Measurements from ENCODE around the gene JPH2.

Gene JPH2

DNA sequence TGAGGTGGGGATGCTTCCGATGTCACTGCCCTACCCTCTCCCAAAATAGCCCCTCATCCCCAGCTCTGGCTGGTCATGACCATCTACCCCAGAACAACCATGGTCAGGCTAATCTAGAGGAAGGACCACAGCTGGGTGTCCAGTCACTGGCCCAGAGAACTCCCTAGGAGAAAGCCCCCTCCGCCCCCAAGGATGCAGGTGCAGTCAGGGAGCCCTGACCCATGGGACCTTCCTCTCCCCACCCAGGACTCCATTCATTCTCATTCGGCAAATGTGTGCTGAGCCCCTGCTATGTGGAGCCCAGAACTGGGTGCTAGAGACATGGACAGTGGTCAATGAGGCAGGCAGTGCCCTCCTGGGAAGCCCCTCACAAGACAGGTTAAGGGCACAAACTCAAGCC is 60.5 kb downstream of the JPH2 start:
- DNase-seq (ENCODE audit: low read depth in 1 of 2, low spot score in 1 of 2), result no peak

- no peak for DNase-seq (ENCODE audit: low read depth in 1 of 2, low spot score in 1 of 2)
Observed at GRCh38 chr20:44125332-44126127, 61.5 kb downstream of the JPH2 start.

- no peak for DNase-seq (ENCODE audit: low read depth in 1 of 2, low spot score in 1 of 2)
Observed at GRCh38 chr20:44123874-44124535, 63.0 kb downstream of the JPH2 start.

GRCh38 chr20:44123251-44123650 is 63.7 kb downstream of the JPH2 start:
- no peak for DNase-seq (ENCODE audit: low read depth in 1 of 2, low spot score in 1 of 2)

DNA sequence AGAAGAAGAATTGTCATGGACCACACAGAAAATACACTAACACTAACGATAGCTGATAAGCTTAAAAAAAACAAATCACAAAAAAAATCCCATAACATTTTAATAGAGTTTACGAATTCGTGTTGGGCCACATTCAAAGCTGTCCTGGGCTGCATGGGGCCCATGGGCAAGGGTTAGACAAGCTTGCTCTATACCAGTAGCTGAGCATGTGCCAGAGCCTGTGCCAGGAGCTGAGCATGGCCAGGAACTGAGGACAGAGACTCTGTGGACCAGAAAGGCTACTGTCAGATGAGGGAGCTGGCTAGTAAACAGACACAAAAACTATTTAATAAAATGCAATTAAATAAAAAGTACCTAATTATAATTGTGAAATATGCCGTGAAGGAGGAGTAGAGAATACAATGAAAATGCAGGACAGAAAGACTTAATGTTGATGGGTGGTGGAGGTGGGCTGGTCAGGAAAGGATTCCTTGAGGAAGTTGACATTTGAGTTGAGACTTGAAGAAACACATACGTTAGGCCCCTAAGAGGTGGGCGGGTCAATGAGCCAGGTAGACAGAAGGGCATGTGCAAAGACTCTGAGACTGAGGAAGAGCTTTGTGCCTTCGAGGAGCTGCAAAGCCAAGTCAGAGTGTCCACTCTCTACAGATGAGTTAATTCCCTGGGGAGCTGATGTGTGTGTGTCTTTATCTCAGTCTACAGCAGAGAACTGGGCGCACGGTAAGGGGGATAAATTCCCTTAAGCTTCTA is 66.1 kb downstream of the JPH2 start:
- no peak for DNase-seq (ENCODE audit: low read depth in 1 of 2, low spot score in 1 of 2)

GRCh38 chr20:44118185-44119033 is 68.6 kb downstream of the JPH2 start:
- no peak for DNase-seq (ENCODE audit: low read depth in 1 of 2, low spot score in 1 of 2)

DNA sequence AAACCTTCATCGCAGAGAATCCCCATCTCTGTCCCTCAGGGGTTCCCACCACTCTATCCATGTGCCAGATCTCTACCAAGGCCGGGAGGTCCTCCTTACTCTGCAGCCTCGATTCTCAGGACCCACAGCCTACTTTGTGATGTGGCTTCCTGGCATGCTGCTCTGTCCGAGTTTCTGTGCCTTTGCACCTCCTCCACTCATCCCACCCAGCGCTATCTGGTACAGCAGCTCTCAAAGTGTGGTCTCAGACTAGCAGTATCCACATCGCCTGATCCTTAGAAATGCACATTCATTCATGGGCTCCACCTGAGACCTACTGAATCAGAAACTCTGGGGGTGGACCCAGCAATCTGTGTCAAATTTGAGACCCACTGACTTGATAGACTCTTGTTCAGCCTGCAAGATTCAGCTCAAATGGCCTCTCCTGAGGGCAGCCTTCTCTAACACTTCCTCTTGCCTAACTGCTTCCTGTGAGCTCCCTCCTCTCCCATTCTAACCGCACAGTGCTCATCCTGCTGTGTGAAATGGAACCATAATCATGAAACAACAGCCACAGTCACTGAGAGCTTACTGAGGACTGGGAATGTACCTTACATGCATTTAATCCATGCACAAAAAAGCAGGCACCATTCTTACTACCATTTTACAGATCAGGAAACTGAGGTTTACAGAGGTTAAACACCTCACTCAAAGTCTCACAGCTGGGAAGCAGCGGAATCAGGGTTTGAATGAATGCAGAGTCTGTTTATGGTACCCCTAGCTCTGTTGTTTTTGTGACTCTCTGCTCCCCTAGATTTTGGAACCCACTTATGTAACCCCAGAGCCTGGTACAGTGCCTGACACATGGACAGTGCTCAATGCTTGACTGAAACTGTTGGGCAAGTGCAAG is 69.4 kb downstream of the JPH2 start:
- no peak for DNase-seq (ENCODE audit: low read depth in 1 of 2, low spot score in 1 of 2)

DNA sequence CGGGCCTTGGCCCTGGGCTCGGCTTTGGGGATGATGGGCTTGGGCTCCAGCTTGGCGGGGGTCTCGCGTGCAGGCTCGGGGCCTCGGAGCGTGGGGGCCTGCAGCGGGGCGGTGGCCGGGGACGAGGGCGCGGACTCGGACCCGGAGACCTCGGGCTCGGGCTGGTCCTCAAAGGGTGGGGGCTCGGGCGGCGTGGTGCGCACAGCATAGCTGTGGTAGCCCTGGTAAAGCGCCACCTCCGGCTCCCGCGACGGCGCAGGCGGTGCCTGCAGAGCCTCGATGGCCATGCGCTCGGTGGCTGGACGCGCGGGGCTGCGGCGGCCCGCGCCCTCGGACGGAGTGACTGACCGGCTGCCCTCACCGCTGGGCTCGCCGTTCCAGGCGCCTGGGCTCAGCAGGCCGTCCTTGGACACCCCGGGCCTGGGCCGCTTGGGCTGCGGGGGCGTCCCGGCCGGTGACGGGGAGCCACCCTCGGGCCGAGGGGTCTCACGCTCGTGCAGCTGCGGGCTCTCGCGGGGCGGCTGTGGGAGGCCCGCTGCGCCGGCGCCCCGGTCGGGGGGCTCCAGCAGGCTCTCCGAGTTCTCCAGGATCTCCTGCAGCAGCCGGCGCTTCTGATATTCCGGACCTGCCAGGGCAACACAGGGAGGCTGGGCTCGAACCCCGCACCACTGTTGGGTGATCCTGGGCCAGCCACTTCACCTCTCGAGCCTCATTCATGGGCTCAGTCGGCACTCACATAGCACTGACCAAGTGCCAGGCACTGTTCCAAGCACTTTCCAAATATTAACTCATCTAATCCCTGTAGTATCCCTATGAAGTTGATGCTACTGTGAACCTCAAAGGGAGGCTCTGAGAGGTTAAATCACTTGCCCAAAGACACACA is 71.0 kb downstream of the JPH2 start:
- no peak for DNase-seq (ENCODE audit: low read depth in 1 of 2, low spot score in 1 of 2)

DNA sequence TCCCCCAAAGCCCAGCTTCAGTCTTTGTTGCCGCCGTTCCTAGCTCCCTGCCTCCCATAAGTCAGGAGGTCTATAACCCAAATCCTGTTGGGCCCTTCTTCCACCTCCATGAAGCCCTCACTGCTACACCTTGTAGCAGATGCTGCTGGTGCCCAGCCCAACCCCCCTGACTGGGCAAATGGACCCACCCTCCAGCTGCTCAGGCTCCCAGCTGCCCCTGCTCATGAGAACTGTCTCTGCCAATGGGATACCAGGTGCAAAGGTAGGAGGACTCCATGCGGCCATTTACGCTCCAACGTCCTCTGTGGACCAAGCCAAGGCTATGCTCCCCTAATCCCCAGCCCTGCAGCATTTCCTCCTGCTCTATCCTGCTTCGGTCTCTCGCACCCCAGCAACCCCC is 71.8 kb downstream of the JPH2 start:
- no peak for DNase-seq (ENCODE audit: low read depth in 1 of 2, low spot score in 1 of 2)

DNA sequence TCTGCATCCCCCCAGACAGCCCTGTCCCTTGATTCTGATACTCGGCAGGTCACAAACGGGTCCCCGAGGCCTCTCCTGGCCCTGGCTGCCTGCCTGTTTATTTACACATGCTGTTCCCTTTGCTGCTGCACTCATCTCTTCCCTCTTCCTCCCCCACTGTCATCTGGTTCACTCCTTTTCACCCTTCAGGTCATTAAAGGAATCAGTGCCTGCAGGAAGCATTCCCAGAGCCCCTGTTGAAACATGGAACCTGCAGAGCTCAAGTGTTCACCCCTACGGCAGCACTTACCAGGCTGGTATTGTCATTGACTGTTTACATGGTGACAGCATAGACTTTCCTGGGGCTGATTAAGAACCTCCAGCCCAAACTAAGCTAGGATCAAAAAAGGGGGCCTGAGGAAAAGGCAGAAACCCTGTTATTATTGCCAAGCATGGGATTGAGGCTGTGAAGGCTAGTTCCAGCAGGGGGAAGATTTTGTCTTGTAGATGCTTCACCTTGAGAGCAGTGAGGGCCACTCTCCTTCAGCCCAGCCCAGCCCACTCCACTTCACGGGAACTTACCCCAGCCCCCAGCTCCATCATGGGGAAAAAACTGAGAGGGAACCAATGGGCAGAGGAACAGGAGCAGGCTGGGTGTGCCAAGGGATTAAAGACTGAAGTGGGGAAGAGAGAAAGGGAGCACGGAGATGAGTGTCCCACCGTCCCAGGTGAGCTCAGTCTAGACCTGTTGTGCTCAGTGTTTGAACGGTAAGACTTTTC is 73.2 kb downstream of the JPH2 start:
- no peak for DNase-seq (ENCODE audit: low read depth in 1 of 2, low spot score in 1 of 2)

- no peak for DNase-seq (ENCODE audit: low read depth in 1 of 2, low spot score in 1 of 2)
Observed at GRCh38 chr20:44112889-44113617, 73.9 kb downstream of the JPH2 start.

DNA sequence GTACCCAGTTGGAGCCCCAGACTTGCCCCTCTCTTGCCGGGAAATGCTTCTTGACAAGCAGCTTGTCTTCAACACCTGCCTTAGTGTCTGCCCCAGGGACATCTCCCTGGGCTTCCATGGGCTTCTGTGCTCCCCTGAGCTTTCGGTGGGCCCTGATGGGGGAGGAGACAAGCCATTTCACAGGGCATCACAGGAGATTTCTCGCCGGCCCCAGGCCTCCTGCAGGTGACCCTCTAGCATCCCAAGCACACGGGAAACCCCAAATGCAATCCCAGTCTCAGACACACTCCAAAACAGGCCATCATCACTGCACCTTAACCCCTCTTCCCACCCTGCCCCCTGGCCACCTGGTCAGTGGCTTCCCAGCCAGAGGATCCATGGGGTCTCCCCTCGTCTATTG is 74.5 kb downstream of the JPH2 start:
- no peak for DNase-seq (ENCODE audit: low read depth in 1 of 2, low spot score in 1 of 2)

- DNase-seq (ENCODE audit: low read depth in 1 of 2, low spot score in 1 of 2), result no peak
Observed at GRCh38 chr20:44111712-44112335, 75.2 kb downstream of the JPH2 start.

GRCh38 chr20:44110816-44111568 is 76.0 kb downstream of the JPH2 start:
- DNase-seq (ENCODE audit: low read depth in 1 of 2, low spot score in 1 of 2), result no peak

DNA sequence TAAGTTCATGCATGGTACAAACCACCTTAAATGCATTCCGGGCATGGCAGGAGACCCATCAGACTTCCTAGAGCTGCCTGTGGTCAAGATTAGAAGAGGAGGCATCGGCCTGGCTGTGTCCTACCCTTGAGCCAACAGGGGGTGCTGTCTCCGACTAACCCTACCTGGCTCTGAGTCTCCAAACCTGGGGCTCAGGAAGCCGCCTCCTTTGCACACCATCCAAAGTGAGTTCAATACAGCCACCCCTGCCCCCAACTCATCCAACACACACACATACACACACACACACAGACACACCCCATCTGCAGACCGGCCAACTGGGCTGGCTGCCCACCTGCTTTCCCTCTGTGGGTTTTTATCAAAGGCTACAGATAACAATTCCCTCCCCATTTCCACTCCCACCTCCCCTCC is 77.0 kb downstream of the JPH2 start:
- no peak for DNase-seq (ENCODE audit: low read depth in 1 of 2, low spot score in 1 of 2)

GRCh38 chr20:44106615-44107014 is 80.4 kb downstream of the JPH2 start:
- DNase-seq (ENCODE audit: low read depth in 1 of 2, low spot score in 1 of 2), result no peak
